Measurements from ENCODE around the gene CRYGN.

The CRYGN gene

DNA sequence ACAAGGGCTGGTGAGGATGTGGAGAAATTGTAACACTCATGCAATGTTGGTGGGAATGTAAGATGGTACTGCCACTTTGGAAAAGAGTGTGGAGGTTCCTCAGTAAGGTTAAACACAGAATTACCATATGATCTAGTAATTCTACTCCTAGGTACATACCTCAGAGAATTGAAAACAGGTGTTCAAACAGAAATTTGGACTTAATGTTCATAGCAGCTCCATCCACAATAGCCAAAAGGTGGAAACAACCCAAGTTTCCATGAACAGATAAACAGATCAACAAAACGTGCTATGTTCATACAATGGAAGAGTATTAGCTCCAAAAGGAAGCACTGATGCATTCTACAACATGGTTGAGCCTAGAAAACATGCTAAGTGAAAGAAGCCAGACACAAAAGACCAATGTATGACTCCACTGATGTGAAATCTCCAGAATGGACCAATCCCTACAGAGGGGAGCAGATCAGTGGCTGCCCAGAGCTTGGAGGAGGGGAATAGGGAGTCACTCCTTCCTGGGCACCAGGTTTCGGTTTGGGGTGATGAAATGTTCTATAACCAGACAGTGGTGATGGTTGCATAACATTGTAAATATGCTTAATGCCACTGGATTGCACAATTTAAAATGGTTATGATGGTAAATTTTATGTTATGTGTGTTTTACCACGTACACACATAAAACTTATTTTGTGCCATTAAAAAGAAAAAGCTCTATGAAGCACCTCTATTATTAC is 24.4 kb downstream of the CRYGN start:
- no peaks in the 10 kb centered on the region for H3K9me2 ChIP-seq (replicated peaks; ENCODE audit: insufficient read depth, low read length)
- no peak for DNase-seq
- no peaks in the 10 kb centered on the region for H3F3A ChIP-seq (ENCODE audit: insufficient read depth, low read length)
- no peak overlapping the region for H3K27ac ChIP-seq (ENCODE audit: low read length)
- no peaks in the 10 kb centered on the region for H3K9me3 ChIP-seq (replicated peaks; ENCODE audit: insufficient read depth, low read length)
- peaks cover 21% of the 10 kb centered on the region for H3K27me3 ChIP-seq (replicated peaks; ENCODE audit: insufficient read depth, low read length)
- H3K4me1 ChIP-seq (ENCODE audit: low read length): no peaks in the 10 kb centered on the region
- no peak overlapping the region for H3K9ac ChIP-seq (ENCODE audit: low read length)
- no peaks in the 10 kb centered on the region for H4K20me1 ChIP-seq (ENCODE audit: insufficient read depth, low read length)
- no peak overlapping the region for H3K4me3 ChIP-seq (ENCODE audit: low read length)
- no peaks in the 10 kb centered on the region for H3K79me2 ChIP-seq (ENCODE audit: low read length)
- H3K36me3 ChIP-seq (replicated peaks; ENCODE audit: insufficient read depth, low read length): no peaks in the 10 kb centered on the region
- TF ChIP-seq, protein P1, sequence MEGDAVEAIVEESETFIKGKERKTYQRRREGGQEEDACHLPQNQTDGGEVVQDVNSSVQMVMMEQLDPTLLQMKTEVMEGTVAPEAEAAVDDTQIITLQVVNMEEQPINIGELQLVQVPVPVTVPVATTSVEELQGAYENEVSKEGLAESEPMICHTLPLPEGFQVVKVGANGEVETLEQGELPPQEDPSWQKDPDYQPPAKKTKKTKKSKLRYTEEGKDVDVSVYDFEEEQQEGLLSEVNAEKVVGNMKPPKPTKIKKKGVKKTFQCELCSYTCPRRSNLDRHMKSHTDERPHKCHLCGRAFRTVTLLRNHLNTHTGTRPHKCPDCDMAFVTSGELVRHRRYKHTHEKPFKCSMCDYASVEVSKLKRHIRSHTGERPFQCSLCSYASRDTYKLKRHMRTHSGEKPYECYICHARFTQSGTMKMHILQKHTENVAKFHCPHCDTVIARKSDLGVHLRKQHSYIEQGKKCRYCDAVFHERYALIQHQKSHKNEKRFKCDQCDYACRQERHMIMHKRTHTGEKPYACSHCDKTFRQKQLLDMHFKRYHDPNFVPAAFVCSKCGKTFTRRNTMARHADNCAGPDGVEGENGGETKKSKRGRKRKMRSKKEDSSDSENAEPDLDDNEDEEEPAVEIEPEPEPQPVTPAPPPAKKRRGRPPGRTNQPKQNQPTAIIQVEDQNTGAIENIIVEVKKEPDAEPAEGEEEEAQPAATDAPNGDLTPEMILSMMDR (IDR thresholded peaks at IDR 0.05; ENCODE audit: low read length): no peak
- TF ChIP-seq EZH2phosphoT487 (IDR thresholded peaks at IDR 0.05; ENCODE audit: low read length) (no peak), EZH2 (optimal IDR thresholded peaks at IDR 0.05; ENCODE audit: low read depth, low read length) (no peak)
- H3K4me2 ChIP-seq (ENCODE audit: low read depth, low read length): no peak overlapping the region
- no peak overlapping the region for H2AFZ ChIP-seq (ENCODE audit: low read length)

DNA sequence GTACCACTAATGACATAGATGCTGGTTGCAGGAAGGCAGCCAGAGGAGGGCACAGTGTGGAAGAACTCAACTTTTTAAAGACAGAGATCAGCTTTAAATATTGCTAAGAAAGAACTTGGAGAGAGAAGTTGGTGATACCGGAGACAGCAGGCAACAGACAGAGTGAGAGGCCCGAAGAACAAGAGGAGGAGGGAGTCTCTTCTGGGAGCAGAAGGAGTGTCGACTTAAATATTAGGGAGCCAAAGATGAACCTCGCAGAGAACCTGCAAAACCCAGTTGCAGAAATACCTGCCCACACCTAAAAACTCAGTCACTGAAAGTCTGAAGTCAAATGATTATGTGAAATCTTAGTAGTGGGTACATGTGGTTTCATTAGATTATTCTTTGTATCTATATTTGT is 26.7 kb downstream of the CRYGN start:
- H3K9me2 ChIP-seq (replicated peaks; ENCODE audit: insufficient read depth, low read length): no peaks in the 10 kb centered on the region
- H3K79me2 ChIP-seq (ENCODE audit: low read length): no peaks in the 10 kb centered on the region
- no peaks in the 10 kb centered on the region for H3F3A ChIP-seq (ENCODE audit: insufficient read depth, low read length)
- no peak overlapping the region for H2AFZ ChIP-seq (ENCODE audit: low read length)
- H3K9ac ChIP-seq (ENCODE audit: low read length): no peak overlapping the region
- H3K27me3 ChIP-seq (replicated peaks; ENCODE audit: insufficient read depth, low read length): peaks cover 37% of the 10 kb centered on the region
- no peak overlapping the region for H3K4me3 ChIP-seq (ENCODE audit: low read length)
- no peak for DNase-seq
- H3K27ac ChIP-seq (ENCODE audit: low read length): no peak overlapping the region
- no peaks in the 10 kb centered on the region for H3K36me3 ChIP-seq (replicated peaks; ENCODE audit: insufficient read depth, low read length)
- TF ChIP-seq EZH2phosphoT487 (IDR thresholded peaks at IDR 0.05; ENCODE audit: low read length) (no peak), EZH2 (optimal IDR thresholded peaks at IDR 0.05; ENCODE audit: low read depth, low read length) (no peak)
- TF ChIP-seq, protein P1 (IDR thresholded peaks at IDR 0.05; ENCODE audit: low read length): no peak
- no peaks in the 10 kb centered on the region for H3K4me1 ChIP-seq (ENCODE audit: low read length)
- no peaks in the 10 kb centered on the region for H3K9me3 ChIP-seq (replicated peaks; ENCODE audit: insufficient read depth, low read length)
- H4K20me1 ChIP-seq (ENCODE audit: insufficient read depth, low read length): no peaks in the 10 kb centered on the region
- H3K4me2 ChIP-seq (ENCODE audit: low read depth, low read length): no peak overlapping the region

DNA sequence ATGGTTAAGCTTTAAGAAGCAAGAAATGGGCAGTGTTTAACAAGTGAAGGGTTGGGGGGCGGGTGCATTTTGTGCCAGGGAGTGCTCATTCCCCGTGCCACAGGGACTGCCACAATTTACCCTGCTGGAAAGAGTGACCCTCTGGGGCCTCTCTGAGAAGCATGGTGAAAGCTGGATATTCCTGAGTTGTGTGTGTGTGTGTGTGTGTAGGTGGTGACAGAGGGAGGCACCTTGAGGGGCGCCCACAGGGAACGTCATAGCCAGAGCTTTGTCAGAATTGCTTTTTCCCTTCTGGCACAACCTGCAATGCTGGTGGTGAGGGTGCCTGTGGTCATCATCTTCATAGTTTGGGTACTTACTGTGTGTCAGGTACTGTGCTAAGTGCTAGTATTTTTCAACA is 27.6 kb downstream of the CRYGN start:
- TF ChIP-seq EZH2 (optimal IDR thresholded peaks at IDR 0.05; ENCODE audit: low read depth, low read length): no peak
- TF ChIP-seq EZH2phosphoT487 (IDR thresholded peaks at IDR 0.05; ENCODE audit: low read length): no peak
- TF ChIP-seq, protein P1 (IDR thresholded peaks at IDR 0.05; ENCODE audit: low read length): no peak
- no peaks in the 10 kb centered on the region for H3K9me3 ChIP-seq (replicated peaks; ENCODE audit: insufficient read depth, low read length)
- no peak overlapping the region for H3K27ac ChIP-seq (ENCODE audit: low read length)
- peaks cover 37% of the 10 kb centered on the region for H3K27me3 ChIP-seq (replicated peaks; ENCODE audit: insufficient read depth, low read length)
- no peak overlapping the region for H3K4me2 ChIP-seq (ENCODE audit: low read depth, low read length)
- no peak for DNase-seq
- no peak overlapping the region for H3K9ac ChIP-seq (ENCODE audit: low read length)
- H2AFZ ChIP-seq (ENCODE audit: low read length): no peak overlapping the region
- no peaks in the 10 kb centered on the region for H3K9me2 ChIP-seq (replicated peaks; ENCODE audit: insufficient read depth, low read length)
- H3K4me3 ChIP-seq (ENCODE audit: low read length): no peak overlapping the region
- no peaks in the 10 kb centered on the region for H4K20me1 ChIP-seq (ENCODE audit: insufficient read depth, low read length)
- no peaks in the 10 kb centered on the region for H3F3A ChIP-seq (ENCODE audit: insufficient read depth, low read length)
- H3K36me3 ChIP-seq (replicated peaks; ENCODE audit: insufficient read depth, low read length): no peaks in the 10 kb centered on the region
- H3K4me1 ChIP-seq (ENCODE audit: low read length): no peaks in the 10 kb centered on the region
- no peaks in the 10 kb centered on the region for H3K79me2 ChIP-seq (ENCODE audit: low read length)

All from MM.1S (cell line).